IPS-18a (cell line): ENCODE measurements around the gene UTP15.

ENCODE experiments used
- H3K27ac ChIP-seq: one replicate; pipeline ENCODE4 v1.5.1; 2013; ENCODE audit warnings: low read length
- H3K27me3 ChIP-seq: one replicate; pipeline ENCODE4 v1.6.1; 2013; ENCODE audit warnings: mild to moderate bottlenecking, low read length; ENCODE audit not compliant: control insufficient read depth, insufficient read depth
- H3K36me3 ChIP-seq: one replicate; pipeline ENCODE4 v1.6.1; 2013; ENCODE audit warnings: low read depth, low read length; ENCODE audit not compliant: control insufficient read depth
- H3K4me1 ChIP-seq: one replicate; pipeline ENCODE4 v1.6.1; 2013; ENCODE audit warnings: low read depth, low read length; ENCODE audit not compliant: control insufficient read depth
- H3K4me3 ChIP-seq: one replicate; pipeline ENCODE4 v1.5.1; 2013; ENCODE audit warnings: low read length
- H3K9ac ChIP-seq: one replicate; pipeline ENCODE4 v1.6.1; 2013; ENCODE audit warnings: mild to moderate bottlenecking, low read length, moderate library complexity
- H3K9me3 ChIP-seq: one replicate; pipeline ENCODE4 v1.6.1; 2013; ENCODE audit warnings: low read depth, low read length; ENCODE audit not compliant: control insufficient read depth

The UTP15 gene

DNA sequence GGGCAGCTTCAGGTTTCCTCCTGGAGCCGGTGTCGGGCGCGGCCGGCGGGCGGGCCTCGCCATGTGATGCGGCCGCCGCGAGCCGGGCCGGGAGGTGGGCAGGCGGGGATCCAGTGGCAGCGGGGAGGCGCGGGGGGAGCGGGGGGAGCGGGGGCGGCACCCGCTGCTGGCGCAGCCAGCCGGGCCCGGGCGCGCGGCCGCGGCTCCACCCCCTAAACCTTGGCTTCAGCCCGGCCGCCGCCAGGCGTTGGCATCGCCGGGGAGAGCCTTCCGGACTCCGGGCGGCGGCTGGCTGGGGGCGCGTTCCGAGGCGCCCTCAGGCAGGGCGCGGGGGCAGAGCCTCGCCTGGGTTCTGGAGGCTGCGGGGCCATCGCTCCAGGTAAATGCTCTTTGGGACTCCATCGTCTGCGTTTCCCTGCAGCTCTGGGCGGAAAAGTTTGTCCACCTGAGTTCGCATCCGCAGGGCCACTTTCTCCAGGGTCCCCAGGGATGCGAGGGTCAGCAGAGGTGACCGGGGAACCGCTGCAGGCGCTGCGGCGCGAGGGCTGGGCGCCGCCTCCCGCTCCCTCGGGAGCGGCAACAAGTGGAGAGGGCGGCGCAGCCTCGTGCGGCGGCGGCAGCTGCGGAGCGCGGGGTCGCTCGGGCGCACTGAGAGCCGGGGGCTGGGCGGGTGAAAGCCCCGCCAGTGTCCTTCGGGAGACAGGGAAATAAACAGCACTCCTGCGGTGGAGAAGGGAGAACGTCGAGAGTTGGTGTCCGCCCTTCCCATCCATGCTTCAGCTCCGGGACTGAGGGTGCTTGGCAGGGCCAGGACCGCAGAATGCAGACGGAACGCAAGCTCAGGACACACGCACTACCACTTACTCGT is 60.6 kb downstream of the UTP15 start, which contains the start of gene ARHGEF28:
Gene ARHGEF28, plus strand, starts transcription at position 253 of the 868 bp plus-strand sequence. CDS start 58,656 bp downstream, outside the sequence.
- peaks cover 3% of the 10 kb centered on the region for H3K4me1 ChIP-seq
- H3K4me3 ChIP-seq, result peak within 1 kb of the TSS; percentile 72
- H3K36me3 ChIP-seq, result no peaks in the 10 kb centered on the region
- H3K9me3 ChIP-seq, result no peaks in the 10 kb centered on the region
- H3K27ac ChIP-seq, result no peak within 1 kb of the TSS
- no peak within 1 kb of the TSS for H3K9ac ChIP-seq
- H3K27me3 ChIP-seq, result peaks cover 44% of the 10 kb centered on the region

DNA sequence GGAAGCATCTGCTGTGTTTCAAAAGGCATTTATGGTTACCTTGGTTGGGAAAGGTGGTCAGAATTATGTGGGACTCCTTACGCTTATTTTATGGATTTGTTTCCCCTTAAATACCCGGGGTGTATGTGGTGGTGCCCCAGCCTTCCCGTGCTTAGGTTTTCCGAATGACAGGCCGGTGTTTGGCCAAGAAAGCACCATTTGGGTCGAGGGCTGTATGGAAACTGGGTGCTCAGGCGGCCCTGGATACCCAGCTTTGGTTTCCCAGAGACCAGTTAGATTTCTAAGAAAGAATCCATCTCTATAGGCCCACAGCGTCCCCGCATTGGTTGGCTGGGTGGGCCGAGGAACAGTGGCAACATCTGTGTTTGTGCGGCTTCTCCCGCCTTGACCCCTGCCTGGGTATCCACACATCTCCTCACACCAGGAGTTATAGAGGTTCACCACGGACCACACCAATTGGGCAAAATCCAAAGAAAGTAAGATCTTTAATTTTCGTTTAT is 61.3 kb downstream of the UTP15 start:
- Histone ChIP-seq H3K9me3 (no peaks in the 10 kb centered on the region), H3K27ac (no peak overlapping the region), H3K4me1 (peaks cover 3% of the 10 kb centered on the region), H3K27me3 (peaks cover 44% of the 10 kb centered on the region), H3K4me3 (peak overlapping the region; percentile 72), H3K9ac (no peak overlapping the region), H3K36me3 (no peaks in the 10 kb centered on the region)

DNA sequence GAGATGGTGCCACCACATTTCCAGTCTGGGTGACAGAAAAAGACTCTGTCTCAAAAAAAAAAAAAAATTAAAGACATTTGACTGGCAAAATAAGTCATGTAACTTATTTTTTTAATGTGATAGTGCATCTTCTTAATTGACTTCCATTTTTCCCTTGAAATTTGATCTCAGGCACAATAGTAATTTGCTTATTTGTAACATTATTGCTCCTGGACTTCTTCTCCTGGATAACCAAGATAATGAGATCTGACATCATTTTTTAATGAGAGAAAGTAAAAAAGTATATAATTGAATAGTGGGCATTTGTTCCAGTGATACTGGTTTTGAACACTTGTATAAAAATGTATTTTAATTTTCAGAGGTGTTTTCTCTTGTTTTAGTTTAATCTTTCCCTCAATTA is 63.9 kb downstream of the UTP15 start:
- Histone ChIP-seq H3K4me3 (no peak overlapping the region), H3K9ac (no peak overlapping the region), H3K36me3 (no peaks in the 10 kb centered on the region), H3K9me3 (no peaks in the 10 kb centered on the region), H3K27me3 (peaks cover 44% of the 10 kb centered on the region), H3K4me1 (no peaks in the 10 kb centered on the region), H3K27ac (no peak overlapping the region)

GRCh38 chr5:73630765-73631164 is 65.2 kb downstream of the UTP15 start:
- Histone ChIP-seq H3K9me3 (no peaks in the 10 kb centered on the region), H3K9ac (no peak overlapping the region), H3K27ac (no peak overlapping the region), H3K36me3 (no peaks in the 10 kb centered on the region), H3K27me3 (peaks cover 36% of the 10 kb centered on the region), H3K4me1 (no peaks in the 10 kb centered on the region), H3K4me3 (no peak overlapping the region)

- Histone ChIP-seq H3K9ac (no peak overlapping the region), H3K4me1 (no peaks in the 10 kb centered on the region), H3K4me3 (no peak overlapping the region), H3K9me3 (no peaks in the 10 kb centered on the region), H3K27ac (no peak overlapping the region), H3K36me3 (no peaks in the 10 kb centered on the region), H3K27me3 (peaks cover 31% of the 10 kb centered on the region)
Measured at GRCh38 chr5:73631500-73631899, 66.0 kb downstream of the UTP15 start.
